ENCODE data around the gene MEG3.
"Not testable (repeated sequence)": the region's sequence is repeated elsewhere in the genome, so short reads cannot be mapped to it uniquely, and the experiment has no call there.

DNA sequence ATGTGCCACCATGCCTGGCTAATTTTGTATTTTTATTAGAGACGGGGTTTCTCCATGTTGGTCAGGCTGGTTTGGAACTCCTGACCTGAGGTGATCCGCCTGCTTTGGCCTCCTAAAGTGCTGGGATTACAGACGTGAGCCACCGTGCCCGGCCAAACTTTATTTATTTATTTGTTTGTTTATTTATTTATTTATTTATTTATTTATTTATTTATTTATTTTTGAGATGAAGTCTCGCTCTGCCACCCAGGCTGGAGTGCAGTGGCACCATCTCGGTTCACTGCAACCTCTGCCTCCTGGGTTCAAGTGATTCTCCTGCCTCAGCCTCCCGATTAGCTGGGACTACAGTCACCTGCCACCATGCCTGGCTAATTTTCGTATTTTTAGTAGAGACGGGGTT, 7.0 kb upstream of the MEG3 start:
- TF ChIP-seq, protein P1, sequence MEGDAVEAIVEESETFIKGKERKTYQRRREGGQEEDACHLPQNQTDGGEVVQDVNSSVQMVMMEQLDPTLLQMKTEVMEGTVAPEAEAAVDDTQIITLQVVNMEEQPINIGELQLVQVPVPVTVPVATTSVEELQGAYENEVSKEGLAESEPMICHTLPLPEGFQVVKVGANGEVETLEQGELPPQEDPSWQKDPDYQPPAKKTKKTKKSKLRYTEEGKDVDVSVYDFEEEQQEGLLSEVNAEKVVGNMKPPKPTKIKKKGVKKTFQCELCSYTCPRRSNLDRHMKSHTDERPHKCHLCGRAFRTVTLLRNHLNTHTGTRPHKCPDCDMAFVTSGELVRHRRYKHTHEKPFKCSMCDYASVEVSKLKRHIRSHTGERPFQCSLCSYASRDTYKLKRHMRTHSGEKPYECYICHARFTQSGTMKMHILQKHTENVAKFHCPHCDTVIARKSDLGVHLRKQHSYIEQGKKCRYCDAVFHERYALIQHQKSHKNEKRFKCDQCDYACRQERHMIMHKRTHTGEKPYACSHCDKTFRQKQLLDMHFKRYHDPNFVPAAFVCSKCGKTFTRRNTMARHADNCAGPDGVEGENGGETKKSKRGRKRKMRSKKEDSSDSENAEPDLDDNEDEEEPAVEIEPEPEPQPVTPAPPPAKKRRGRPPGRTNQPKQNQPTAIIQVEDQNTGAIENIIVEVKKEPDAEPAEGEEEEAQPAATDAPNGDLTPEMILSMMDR (IDR thresholded peaks at IDR 0.05; ENCODE audit: low read depth, low read length, poor library complexity, severe bottlenecking): not testable (repeated sequence)
- TF ChIP-seq EZH2phosphoT487 (IDR thresholded peaks at IDR 0.05; ENCODE audit: borderline replicate concordance, low read length): not testable (repeated sequence)

Measured in DOHH2 (cell line).